Duodenal mucosa (tissue), 2 donors: ENCODE measurements around the gene RGCC.

Experiments
- H3K27ac ChIP-seq: one replicate; pipeline ENCODE4 v1.7.0; 2013; ENCODE audit warnings: low read depth, low read length
- H3K27me3 ChIP-seq, 2 donors: one replicate each; pipeline ENCODE4 v1.7.0; 2013; ENCODE audit warnings: low read length in 2 of 2, control low read depth in 1 of 2; ENCODE audit not compliant: insufficient read depth in 2 of 2, control insufficient read depth in 1 of 2
- H3K36me3 ChIP-seq, 2 donors: one replicate each; pipeline ENCODE4 v1.7.0; 2013; ENCODE audit warnings: low read length in 2 of 2, control low read depth in 1 of 2; ENCODE audit not compliant: insufficient read depth in 2 of 2, control insufficient read depth in 1 of 2
- H3K4me1 ChIP-seq, 2 donors: one replicate each; pipeline ENCODE4 v1.7.0; 2013; ENCODE audit warnings: low read length in 2 of 2, control low read depth in 1 of 2; ENCODE audit not compliant: insufficient read depth in 2 of 2, control insufficient read depth in 1 of 2
- H3K4me3 ChIP-seq, 2 donors: one replicate each; pipeline ENCODE4 v1.7.0; 2013; ENCODE audit warnings: low read length in 2 of 2, low read depth in 1 of 2
- H3K9ac ChIP-seq, 2 donors: one replicate each; pipeline ENCODE4 v1.7.0; 2013; ENCODE audit warnings: low read length in 2 of 2, low read depth in 1 of 2
- H3K9me3 ChIP-seq, 2 donors: one replicate each; pipeline ENCODE4 v1.7.0; 2013; ENCODE audit warnings: low read length in 2 of 2, control low read depth in 1 of 2; ENCODE audit not compliant: control insufficient read depth in 1 of 2

Gene RGCC

GRCh38 chr13:41471785-41472184, 14.4 kb downstream of the RGCC start:
- Histone ChIP-seq H3K4me1 (no peaks in the 10 kb centered on the region), H3K36me3 (peaks cover 5 to 6% of the 10 kb centered on the region in 2 donors), H3K27me3 (no peaks in the 10 kb centered on the region), H3K9ac (no peak overlapping the region), H3K27ac (no peak overlapping the region), H3K4me3 (no peak overlapping the region), H3K9me3 (no peaks in the 10 kb centered on the region)

DNA sequence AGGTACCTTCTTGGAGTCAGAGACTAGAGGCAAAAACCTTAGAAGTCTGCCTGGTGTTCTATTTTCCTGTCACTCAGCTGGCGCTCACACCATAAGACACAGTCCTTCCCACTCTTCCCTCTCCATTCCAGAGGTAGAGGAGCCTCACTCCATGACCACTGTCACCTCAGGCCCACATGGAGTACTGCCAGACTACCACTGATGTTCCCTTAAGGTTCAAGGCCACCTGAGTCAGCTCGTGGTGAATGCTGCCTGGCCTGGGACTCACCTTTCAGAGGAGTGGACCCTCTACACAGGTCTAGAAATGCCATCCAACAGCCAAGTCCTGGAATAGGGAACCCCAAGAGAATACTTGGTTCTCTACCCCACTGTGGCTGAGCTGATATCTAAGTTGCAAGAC, 29.9 kb downstream of the RGCC start:
- no peak overlapping the region for H3K27ac ChIP-seq
- no peak overlapping the region for H3K4me3 ChIP-seq
- no peak overlapping the region for H3K9ac ChIP-seq
- no peaks in the 10 kb centered on the region for H3K27me3 ChIP-seq
- H3K9me3 ChIP-seq, result no peaks in the 10 kb centered on the region
- peaks cover 0 to 7% of the 10 kb centered on the region in 2 donors for H3K4me1 ChIP-seq
- no peaks in the 10 kb centered on the region for H3K36me3 ChIP-seq

- no peaks in the 10 kb centered on the region for H3K27me3 ChIP-seq
- H3K27ac ChIP-seq, result no peak overlapping the region
- H3K36me3 ChIP-seq, result no peaks in the 10 kb centered on the region
- no peak overlapping the region for H3K4me3 ChIP-seq
- peaks cover 4 to 15% of the 10 kb centered on the region in 2 donors for H3K4me1 ChIP-seq
- H3K9ac ChIP-seq, result no peak overlapping the region
- no peaks in the 10 kb centered on the region for H3K9me3 ChIP-seq
Observed at GRCh38 chr13:41488124-41488523, 30.8 kb downstream of the RGCC start.

DNA sequence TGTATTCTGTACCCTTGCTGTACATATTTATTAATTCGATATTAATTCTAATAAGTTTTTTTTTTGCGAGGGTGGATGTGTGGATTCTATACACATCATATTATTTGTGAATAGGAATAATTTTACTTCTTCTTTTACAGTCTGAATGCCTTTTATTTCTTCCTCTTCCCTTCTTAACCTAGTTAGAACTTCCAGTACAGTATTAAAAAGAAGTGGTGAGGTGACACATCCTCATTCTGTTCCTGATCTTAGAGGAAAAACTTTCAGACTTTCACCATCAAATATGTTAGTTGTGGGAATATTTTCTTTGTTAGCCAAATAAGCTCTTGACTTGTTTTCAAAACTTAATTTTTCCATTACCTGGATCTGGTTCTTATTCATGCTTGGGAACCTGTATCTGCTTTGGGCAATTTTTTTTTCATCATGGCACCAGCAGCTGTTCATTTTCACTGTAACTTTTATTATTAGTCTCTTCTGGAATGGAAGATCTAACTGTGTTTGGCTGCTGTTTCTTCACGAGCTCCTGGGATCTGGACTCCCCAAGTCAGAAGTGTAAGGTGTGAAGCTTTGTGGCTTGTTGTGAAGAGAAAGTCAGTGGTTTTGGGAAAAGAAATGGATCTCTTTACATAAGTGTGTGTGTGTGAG, 33.1 kb downstream of the RGCC start:
- Histone ChIP-seq H3K4me3 (no peak overlapping the region), H3K4me1 (peaks cover 4 to 19% of the 10 kb centered on the region in 2 donors), H3K9ac (no peak overlapping the region), H3K9me3 (no peaks in the 10 kb centered on the region), H3K27ac (no peak overlapping the region), H3K36me3 (no peaks in the 10 kb centered on the region), H3K27me3 (no peaks in the 10 kb centered on the region)

GRCh38 chr13:41491436-41491835, 34.1 kb downstream of the RGCC start:
- Histone ChIP-seq H3K4me3 (no peak overlapping the region), H3K9ac (no peak overlapping the region), H3K27ac (no peak overlapping the region), H3K4me1 (peaks cover 7 to 19% of the 10 kb centered on the region in 2 donors), H3K36me3 (no peaks in the 10 kb centered on the region), H3K9me3 (no peaks in the 10 kb centered on the region), H3K27me3 (no peaks in the 10 kb centered on the region)

DNA sequence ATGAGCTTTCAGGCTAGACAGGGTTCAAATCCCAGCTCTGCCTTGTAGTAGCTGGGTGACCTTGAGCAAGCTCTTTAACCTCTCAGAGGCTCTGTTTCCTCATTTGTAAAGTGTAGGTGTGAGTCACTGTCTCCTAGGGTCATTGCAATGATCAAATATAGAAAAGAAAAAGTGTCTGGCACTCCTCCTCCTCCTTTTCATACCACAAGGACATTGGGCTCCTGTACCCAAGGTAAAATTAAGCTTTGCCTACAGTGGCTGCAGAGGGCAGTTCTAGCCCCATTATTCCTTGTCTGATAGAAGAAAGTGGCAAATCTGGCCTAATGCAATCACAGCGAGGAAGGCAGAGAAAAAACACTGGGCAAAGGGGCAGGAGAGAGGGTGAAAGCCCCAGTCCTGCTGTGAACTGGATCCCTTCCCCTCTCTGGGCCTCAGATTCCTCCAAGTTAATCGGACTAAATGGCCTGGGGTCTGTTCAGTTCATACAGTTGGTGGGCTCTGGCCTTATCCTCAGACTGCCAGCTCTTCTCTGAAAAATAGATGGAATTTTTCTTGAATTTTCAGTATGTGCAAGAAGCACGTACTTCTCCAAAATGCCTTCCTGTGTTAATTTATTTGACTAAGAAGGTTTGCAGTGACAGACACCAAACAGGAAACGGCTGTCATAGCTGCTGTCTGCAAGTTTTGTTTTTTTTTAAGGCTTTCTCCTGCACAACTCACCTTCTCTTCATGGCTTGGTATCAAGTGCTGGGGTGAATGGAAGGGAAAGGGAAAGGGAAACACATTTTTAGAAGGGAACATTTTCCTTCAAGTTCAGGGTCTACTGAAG, 35.3 kb downstream of the RGCC start:
- Histone ChIP-seq H3K9ac (peak overlapping the region in 1 of 2 donors; percentile 35), H3K9me3 (no peaks in the 10 kb centered on the region), H3K36me3 (no peaks in the 10 kb centered on the region), H3K27me3 (no peaks in the 10 kb centered on the region), H3K27ac (no peak overlapping the region), H3K4me1 (peaks cover 8 to 19% of the 10 kb centered on the region in 2 donors), H3K4me3 (no peak overlapping the region)

DNA sequence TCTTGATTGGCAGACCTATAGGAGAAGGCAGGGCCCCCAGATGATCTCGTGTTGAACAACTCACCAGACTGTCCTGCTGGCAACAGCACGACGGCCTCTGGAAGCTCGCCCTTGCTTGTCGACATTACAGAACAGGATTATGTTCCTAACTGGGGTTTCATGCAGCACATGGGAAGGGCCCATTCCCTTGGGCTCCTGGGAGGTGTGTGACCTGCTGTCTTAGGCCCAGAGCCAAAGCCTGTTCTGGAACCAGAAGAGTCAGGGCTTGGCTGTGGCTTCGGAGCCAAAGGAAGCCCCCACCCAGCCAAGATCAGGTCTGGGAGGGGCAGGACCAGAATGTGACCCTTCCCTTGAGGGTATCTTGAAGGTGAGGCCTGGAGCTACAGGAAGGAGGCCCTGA, 36.9 kb downstream of the RGCC start:
- no peak overlapping the region for H3K4me3 ChIP-seq
- H3K27me3 ChIP-seq, result no peaks in the 10 kb centered on the region
- no peak overlapping the region for H3K27ac ChIP-seq
- no peak overlapping the region for H3K9ac ChIP-seq
- H3K9me3 ChIP-seq, result no peaks in the 10 kb centered on the region
- H3K4me1 ChIP-seq, result peaks cover 8 to 19% of the 10 kb centered on the region in 2 donors
- H3K36me3 ChIP-seq, result no peaks in the 10 kb centered on the region

DNA sequence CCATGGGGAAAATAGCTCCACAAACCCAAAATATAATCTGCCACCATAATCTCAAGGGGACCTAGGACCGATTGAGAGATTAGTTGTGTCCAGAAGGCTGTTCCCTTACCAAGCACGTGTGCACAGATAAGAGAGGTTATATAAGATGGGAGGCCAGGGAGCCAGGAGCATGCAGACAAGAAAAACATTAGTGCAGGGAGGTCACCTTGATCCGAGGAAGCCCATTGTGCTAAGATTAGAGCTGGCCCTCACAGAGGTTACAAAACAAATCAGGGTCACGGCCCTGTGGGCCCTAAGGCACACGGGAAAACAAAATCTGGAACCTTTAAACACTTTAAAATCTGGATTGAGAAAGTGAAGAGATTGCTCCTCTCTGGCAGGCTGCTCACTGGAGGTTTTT, 37.7 kb downstream of the RGCC start:
- Histone ChIP-seq H3K9me3 (no peaks in the 10 kb centered on the region), H3K4me3 (no peak overlapping the region), H3K27me3 (no peaks in the 10 kb centered on the region), H3K4me1 (peaks cover 8 to 19% of the 10 kb centered on the region in 2 donors), H3K36me3 (no peaks in the 10 kb centered on the region), H3K27ac (no peak overlapping the region), H3K9ac (no peak overlapping the region)

DNA sequence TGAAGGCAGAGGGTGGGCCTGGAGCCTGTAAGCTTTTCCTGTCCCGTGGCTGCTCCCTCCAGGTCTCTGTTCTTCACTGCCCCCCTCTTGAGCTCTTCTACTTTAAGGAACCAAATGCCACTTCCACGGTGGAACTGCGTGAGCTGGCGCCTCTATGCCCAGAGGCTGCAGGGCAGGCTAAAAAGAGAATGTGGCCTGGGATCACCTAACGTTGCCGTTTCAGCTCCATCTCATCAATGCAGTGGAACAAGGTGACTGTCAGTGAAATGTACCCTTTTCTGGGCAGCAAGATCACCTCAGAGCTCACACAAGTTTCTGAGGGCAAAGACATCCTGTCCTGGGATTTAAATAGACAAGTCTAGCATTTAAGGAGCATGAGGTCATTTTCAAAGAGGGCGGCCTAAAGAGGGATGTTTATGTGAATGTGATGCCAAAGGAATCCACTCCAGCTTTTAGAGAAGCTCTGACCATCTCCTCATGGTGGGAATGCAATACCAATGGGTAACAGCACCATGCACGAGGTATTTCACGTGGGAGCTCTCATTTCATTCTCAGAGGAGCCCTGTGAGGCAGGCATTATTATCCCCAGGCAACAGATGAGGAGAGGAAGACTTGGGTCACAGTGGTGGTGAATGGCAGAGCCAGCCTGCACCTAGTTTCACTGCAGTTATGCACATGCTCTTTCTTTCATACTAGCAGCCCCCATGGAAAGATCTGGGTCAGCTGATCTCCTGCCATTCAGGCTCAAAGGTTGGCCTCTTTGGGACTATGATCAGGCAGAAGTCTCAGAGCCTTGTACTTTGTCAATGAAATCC, 39.3 kb downstream of the RGCC start:
- Histone ChIP-seq H3K27ac (no peak overlapping the region), H3K9ac (no peak overlapping the region), H3K36me3 (no peaks in the 10 kb centered on the region), H3K4me1 (peaks cover 8 to 18% of the 10 kb centered on the region in 2 donors), H3K27me3 (no peaks in the 10 kb centered on the region), H3K4me3 (no peak overlapping the region), H3K9me3 (no peaks in the 10 kb centered on the region)

- Histone ChIP-seq H3K9me3 (no peaks in the 10 kb centered on the region), H3K36me3 (no peaks in the 10 kb centered on the region), H3K4me3 (no peak overlapping the region), H3K9ac (no peak overlapping the region), H3K27ac (no peak overlapping the region), H3K27me3 (no peaks in the 10 kb centered on the region), H3K4me1 (peaks cover 6 to 10% of the 10 kb centered on the region in 2 donors)
Observed at GRCh38 chr13:41497436-41497835, 40.1 kb downstream of the RGCC start.
